Activated CD4-positive, alpha-beta T cell treated with anti-CD3 and anti-CD28 coated beads for 36 hours (primary cell): ENCODE data around the gene LRRC8E. TPM values are rescaled to one million over a fixed set of nuclear protein-coding genes. Genes with fewer than 3 reads are reported as not detected.

ENCODE experiments used
- ATAC-seq: fragments of 200-7000 bp; cut with Tn5 transposase; one replicate; pipeline ENCODE4 v1.10.0; 2021; ENCODE audit warnings: mild to moderate bottlenecking, moderate library complexity
- CTCF ChIA-PET: fragments of 350-600 bp; sonication (Branson Sonifier 250); formaldehyde crosslinking; loops from one replicate; lab custom pipeline; 2021; ENCODE audit warnings: antibody characterized with exemption; lab: Charles Lee
- POLR2A ChIA-PET: fragments of 350-600 bp; sonication (Branson Sonifier 250); formaldehyde crosslinking; loops from one replicate; lab custom pipeline; 2021; ENCODE audit warnings: antibody characterized with exemption, inconsistent platforms; lab: Charles Lee
- DNase-seq: peaks from one replicate; pipeline ENCODE4 v3.0.0-alpha.2; 2020
- H3K27ac Mint-ChIP-seq: one replicate; pipeline ENCODE4 v1.8.0; 2021; ENCODE audit warnings: mixed read lengths
- H3K27me3 Mint-ChIP-seq: one replicate; pipeline ENCODE4 v1.8.0; 2021; ENCODE audit warnings: mixed read lengths
- H3K36me3 Mint-ChIP-seq: one replicate; pipeline ENCODE4 v1.8.0; 2021; ENCODE audit warnings: low read depth, mixed read lengths
- H3K4me1 Mint-ChIP-seq: one replicate; pipeline ENCODE4 v1.8.0; 2021; ENCODE audit warnings: mixed read lengths
- H3K4me3 Mint-ChIP-seq: one replicate; pipeline ENCODE4 v1.8.0; 2021; ENCODE audit warnings: mild to moderate bottlenecking, moderate library complexity, mixed read lengths
- H3K9me3 Mint-ChIP-seq: one replicate; pipeline ENCODE4 v1.8.0; 2021; ENCODE audit warnings: low read depth, mixed read lengths
- intact Hi-C, 2 experiments: fragments of 100-400 bp; cut with DNase I in 1 of 2; cut with micrococcal nuclease in 1 of 2; formaldehyde crosslinking; loops; one replicate each; pipeline versions ENCODE4 v1.14.2 to v1.15.1; 2022 to 2024; cut with DNase I, micrococcal nuclease
- total RNA-seq, 2 experiments: library from RNA; stranded (reverse); gene quantifications; one replicate each; pipeline ENCODE4 v1.2.3, GENCODE V29; 2021

LRRC8E gene
- total RNA-seq, 2 experiments from 2014 or later, result not detected

- Mint-ChIP-seq H3K27ac (no peak overlapping the region), H3K27me3 (peaks cover 30% of the 10 kb centered on the region), H3K4me1 (peaks cover 46% of the 10 kb centered on the region), H3K9me3 (no peaks in the 10 kb centered on the region), H3K36me3 (no peaks in the 10 kb centered on the region), H3K4me3 (peak overlapping the region; percentile 41)
- DNase-seq (peak; percentile 76), ATAC-seq (no peak)
- CTCF ChIA-PET, result interaction anchor here (0.6 to 2.5 kb wide), 23 partner anchors 12 to 1767 kb away, joined by 3 to 32 read pairs (median 3); partner anchors contain the start of genes CERS4, MAP2K7, SNAPC2 and TIMM44
- POLR2A ChIA-PET, result interaction anchor here (0.7 to 1.8 kb wide), 3 partner anchors 51 to 520 kb away, joined by 3 to 8 read pairs (median 3); partner anchors contain the start of genes RAB11B, SNAPC2 and TIMM44
- intact Hi-C loops, result loop anchor here (1.0 to 5.0 kb wide), 16 partner anchors 8 to 1133 kb away; partner anchors contain the start of genes MAP2K7 (in 2 of the 2), SNAPC2 (in 2 of the 2), CERS4 (in 1 of the 2) and ELAVL1 (in 1 of the 2)
Measured at GRCh38 chr19:7869910-7870511, 18.3 kb upstream of the LRRC8E start.

DNA sequence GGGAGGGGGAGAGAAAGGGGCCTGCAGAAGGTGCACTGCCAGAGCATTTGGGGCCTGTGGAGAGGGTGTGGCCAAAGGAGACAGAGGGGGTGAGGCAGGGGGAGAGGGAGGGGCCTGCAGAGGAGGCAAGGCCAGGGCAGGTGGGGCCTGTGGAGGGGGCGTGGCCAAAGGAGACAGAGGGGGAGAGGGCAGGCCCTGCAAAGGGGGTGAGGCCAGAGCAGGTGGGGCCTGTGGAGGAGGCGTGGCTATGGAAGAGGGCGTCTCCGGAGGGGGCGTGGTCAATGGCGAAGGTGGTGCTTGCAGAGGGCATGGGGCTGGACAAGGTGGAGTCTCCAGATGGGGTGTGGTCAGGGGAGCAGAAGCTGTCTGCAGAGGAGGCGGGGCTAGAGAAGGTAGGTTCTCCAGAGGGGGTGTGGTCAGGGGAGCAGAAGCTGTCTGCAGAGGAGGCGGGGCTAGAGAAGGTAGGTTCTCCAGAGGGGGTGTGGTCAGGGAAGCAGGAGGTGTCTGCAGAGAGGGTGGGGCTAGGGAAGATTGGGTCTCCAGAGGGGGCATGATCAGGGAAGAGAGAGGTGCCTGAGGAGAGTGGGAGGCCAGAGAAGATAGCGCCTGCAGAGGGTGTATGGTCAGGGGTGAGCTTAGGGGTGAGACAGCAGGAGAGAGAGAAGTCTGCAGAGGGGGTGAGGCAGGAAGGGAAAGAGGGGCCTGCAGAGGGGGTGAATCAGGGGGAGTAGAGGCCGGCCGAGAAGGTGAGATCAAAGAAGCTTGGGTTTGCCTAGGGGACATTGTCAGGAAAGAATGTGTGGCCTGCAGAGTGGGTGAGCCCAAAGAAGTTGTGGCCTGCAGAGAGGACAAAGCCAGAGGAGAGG is 17.5 kb upstream of the LRRC8E start:
- H3K4me3 Mint-ChIP-seq, result peak overlapping the region; percentile 6
- intact Hi-C loops, result loop anchor here (1.0 to 5.0 kb wide), 6 partner anchors 9 to 1134 kb away; partner anchors contain the start of genes GPR108 (in 1 of the 2), MAP2K7 (in 1 of the 2), SNAPC2 (in 1 of the 2) and TRIP10 (in 1 of the 2)
- H3K36me3 Mint-ChIP-seq, result no peaks in the 10 kb centered on the region
- H3K27ac Mint-ChIP-seq, result no peak overlapping the region
- H3K27me3 Mint-ChIP-seq, result peaks cover 24% of the 10 kb centered on the region
- DNase-seq, result peak; percentile 85
- peaks cover 39% of the 10 kb centered on the region for H3K4me1 Mint-ChIP-seq
- ATAC-seq, result peak; percentile 11
- no peaks in the 10 kb centered on the region for H3K9me3 Mint-ChIP-seq
- CTCF ChIA-PET, result interaction anchor here (1.9 kb wide), 1 partner anchor 49 kb away, joined by 4 read pairs; the partner anchor contains the start of gene SNAPC2
- POLR2A ChIA-PET, result no interaction called here

DNA sequence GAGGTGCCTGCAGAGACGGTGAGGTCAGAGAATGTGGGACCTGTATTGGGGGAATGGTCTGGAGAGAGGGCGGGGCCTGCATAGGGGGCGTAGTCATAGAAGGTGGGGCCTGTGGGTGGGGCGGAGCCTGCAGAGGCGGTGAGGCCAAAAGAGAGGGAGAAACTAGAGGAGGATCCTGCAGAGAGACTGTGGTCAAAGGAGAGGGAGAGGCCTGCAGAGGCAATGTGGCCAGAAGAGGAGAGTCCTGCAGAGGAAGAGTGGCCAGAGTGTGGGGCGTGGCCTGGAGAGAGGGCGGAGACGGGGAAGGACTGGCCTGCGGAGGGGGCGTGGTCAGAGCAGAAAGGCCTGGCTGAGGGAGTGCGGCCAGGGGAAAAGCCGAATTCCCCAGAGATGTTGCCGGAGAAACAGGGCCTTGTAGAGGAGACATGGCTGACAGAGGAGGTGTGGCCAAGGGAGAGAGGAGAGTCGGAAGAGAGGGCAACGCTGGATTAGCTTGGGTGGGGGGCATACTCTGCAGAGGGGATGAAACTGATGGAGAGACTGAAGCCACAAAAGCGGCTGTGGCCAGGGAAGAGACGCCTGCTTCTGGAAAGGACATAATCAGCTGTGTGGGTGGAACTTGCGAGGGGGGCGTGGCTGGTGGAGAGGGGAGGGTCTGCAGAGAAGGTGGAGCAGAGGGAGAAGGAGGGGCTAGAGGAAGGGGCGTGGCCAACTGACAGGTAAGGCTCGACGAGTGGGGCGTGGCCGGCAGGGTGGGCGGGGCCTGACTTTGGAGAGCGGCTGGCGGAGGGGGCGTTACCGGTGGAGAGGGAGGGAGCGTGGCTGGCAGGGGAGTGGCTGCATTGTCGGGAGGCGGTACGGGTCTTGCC is 16.6 kb upstream of the LRRC8E start:
- ChIA-PET POLR2A (no interaction called here), CTCF (interaction anchor here (0.8 to 1.9 kb wide), 2 partner anchors 13 to 49 kb away, joined by 3 to 4 read pairs; partner anchors contain the start of gene SNAPC2)
- Mint-ChIP-seq H3K27ac (no peak overlapping the region), H3K9me3 (no peaks in the 10 kb centered on the region), H3K36me3 (no peaks in the 10 kb centered on the region), H3K4me1 (peaks cover 39% of the 10 kb centered on the region), H3K4me3 (peak overlapping the region; percentile 6), H3K27me3 (peaks cover 24% of the 10 kb centered on the region)
- intact Hi-C loops, result loop anchor here in 1 of 2 experiments (1.0 to 5.0 kb wide), 5 partner anchors 17 to 1134 kb away; partner anchors contain the start of genes GPR108, LRRC8E, RAB11B and TRIP10
- ATAC-seq (peak; percentile 10), DNase-seq (peak; percentile 97)

DNA sequence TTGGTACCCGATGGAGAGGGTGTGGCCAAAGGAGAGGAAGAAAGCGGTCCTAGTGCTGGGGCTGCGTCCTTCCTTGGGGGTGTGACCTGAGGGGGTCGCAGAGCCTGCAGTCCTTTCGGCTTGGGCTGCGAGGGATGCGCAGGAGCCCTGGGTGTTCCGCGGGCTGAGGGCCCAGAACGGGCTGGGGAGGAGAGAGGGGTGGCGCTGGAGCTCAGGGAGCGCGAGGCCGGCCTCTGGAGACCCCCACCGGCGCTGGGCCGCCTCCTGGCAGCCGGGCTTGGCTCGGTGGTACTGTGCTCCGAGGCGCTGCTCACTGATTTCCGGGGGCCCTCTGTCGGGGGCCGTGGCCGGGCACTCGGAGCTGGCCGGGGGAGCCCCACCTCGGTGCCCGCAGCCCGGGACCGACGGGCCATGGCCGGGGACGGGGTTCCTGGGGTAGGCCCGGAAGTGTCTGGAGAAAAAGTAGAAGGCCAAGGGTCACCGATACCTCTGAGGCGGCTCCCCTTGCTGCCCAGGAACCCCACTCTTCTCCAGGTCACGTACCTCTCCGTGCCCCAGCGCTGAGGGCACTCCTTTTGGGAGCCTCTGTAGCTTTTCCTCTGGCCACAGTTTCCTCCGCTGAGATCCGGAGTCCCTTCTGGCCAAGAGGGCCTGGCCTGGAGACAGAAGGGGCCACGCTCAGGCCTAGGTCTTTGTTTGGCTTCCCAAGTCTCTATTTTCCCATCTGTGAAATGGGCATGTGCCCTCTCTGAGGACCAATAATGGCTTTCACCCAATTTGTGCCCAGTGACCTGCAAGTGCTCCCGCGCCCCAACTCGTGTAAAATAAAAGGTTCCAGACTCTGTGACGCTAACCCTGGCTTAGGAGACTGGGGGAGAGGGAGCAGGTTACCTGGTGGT is 15.8 kb upstream of the LRRC8E start:
- Mint-ChIP-seq H3K36me3 (no peaks in the 10 kb centered on the region), H3K27ac (no peak overlapping the region), H3K9me3 (no peaks in the 10 kb centered on the region), H3K4me3 (peak overlapping the region; percentile 2), H3K27me3 (peaks cover 21% of the 10 kb centered on the region), H3K4me1 (peaks cover 39% of the 10 kb centered on the region)
- POLR2A ChIA-PET, result no interaction called here
- CTCF ChIA-PET, result interaction anchor here (0.6 to 1.9 kb wide), 7 partner anchors 11 to 380 kb away, joined by 3 to 7 read pairs (median 4); partner anchors contain the start of gene SNAPC2
- DNase-seq (no peak), ATAC-seq (no peak)
- intact Hi-C loops, result loop anchor here in 1 of 2 experiments (1.0 to 5.0 kb wide), 4 partner anchors 16 to 1135 kb away; partner anchors contain the start of genes GPR108, LRRC8E, RAB11B and TRIP10

DNA sequence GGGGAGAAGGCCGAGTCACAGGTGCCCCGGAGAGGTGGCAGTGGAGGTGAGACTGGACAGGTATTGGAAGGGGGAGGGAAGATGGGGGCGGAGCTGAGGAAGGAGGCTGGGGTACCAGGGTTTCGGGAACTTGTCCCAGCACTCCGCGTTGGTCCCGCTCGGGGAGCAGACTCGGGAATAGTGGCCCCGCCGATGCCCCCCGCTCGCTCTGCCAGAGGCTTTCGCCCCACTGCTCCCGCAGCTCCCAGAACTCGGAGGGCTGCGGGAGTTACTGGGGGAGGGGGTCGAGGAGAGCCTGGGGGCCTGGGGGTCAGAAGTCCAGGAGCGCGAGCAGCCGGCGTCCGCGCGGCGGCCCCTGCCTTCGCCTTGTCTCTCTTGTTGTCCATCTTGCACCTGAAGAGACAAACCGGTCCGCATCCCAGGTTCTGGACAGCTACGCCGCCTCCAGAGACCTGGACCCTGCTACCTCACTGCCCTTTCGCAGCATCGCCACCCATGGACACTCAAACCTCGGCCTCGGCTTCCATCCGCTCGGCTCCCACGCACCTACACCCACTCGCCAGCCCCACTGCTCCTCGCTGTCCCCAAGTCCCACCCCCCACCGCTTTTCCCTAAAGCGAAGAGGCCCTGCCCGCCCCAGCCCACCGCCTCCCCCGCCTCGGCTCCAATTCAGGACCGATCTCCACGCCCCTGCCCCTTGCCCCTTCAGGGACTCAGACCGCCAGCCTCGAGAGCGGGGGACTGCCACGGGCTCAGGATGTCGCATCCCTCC is 14.8 kb upstream of the LRRC8E start:
- POLR2A ChIA-PET, result no interaction called here

DNA sequence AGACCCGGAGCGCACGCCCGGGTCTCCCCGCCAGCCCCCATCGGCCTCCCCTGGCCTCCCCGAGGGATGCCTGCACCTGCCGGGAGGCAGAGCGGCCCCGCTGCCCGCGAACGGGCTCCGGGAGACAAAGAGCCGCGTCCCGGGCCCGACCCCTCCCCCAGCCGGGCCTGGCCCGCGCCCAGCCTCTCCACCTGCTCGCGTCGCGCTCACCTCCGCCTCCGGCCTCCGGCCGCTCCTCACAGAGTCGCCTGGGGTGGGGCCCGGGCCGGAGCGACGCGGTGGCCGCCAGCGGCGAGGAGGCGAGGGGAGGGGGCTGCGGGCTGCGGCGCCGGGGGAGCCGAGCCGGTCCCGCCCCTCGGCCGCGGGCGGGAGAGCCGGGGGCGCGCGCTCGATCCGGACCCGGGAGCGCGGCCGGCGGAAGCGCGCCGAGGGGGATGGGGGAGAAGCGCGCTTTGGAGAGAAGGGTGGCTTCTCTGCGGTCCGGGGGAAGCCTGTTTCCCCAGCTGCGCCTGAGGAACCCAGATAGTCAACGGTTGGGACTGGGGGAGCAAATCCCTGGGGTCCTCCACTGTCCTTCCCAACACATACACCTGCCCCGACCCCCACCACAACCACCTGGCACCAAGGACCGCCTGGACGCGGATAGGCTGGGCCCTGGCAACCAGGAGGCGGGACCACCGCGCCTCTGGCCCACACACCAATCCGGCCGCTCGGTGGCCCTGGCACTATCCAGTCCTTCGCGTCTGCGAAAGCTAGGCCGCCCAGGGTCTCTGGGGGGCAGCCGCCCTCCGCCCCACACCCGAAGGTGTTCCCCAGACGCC is 14.0 kb upstream of the LRRC8E start, which contains the start of gene PRR36:
Gene PRR36 (minus strand): TSS at position 315 of the 821 bp plus-strand sequence. CDS start 701 bp downstream, outside the sequence.
- H3K4me3 Mint-ChIP-seq, result peak within 1 kb of the TSS; percentile 43
- H3K27ac Mint-ChIP-seq, result no peak within 1 kb of the TSS
- H3K9me3 Mint-ChIP-seq, result no peaks in the 10 kb centered on the region
- peaks cover 30% of the 10 kb centered on the region for H3K4me1 Mint-ChIP-seq
- DNase-seq (peak; percentile 48), ATAC-seq (no peak)
- H3K36me3 Mint-ChIP-seq, result no peaks in the 10 kb centered on the region
- H3K27me3 Mint-ChIP-seq, result peaks cover 21% of the 10 kb centered on the region
- intact Hi-C loops, result loop anchor here in 1 of 2 experiments (5.0 kb wide), 2 partner anchors 367 to 1137 kb away; partner anchors contain the start of genes GPR108 and TRIP10
- CTCF ChIA-PET, result no interaction called here
- POLR2A ChIA-PET, result no interaction called here

More for the DNA sequence above, 14.8 kb upstream of the LRRC8E start:
- CTCF ChIA-PET, result interaction anchor here (0.6 to 1.3 kb wide), 3 partner anchors 11 to 113 kb away, joined by 3 to 5 read pairs (median 4); no protein-coding TSS in a partner anchor
- no peak for DNase-seq
- Mint-ChIP-seq H3K27me3 (peaks cover 21% of the 10 kb centered on the region), H3K9me3 (no peaks in the 10 kb centered on the region), H3K27ac (no peak overlapping the region), H3K4me3 (peak overlapping the region; percentile 43), H3K4me1 (peaks cover 35% of the 10 kb centered on the region), H3K36me3 (no peaks in the 10 kb centered on the region)
- intact Hi-C loops, result loop anchor here in 1 of 2 experiments (2.0 to 5.0 kb wide), 3 partner anchors 15 to 1136 kb away; partner anchors contain the start of genes GPR108, LRRC8E and TRIP10
- no peak for ATAC-seq

GRCh38 chr19:7874897-7875273 is 13.4 kb upstream of the LRRC8E start:
- ATAC-seq (no peak), DNase-seq (no peak)
- H3K9me3 Mint-ChIP-seq, result no peaks in the 10 kb centered on the region
- H3K27ac Mint-ChIP-seq, result no peak overlapping the region
- H3K4me3 Mint-ChIP-seq, result no peak overlapping the region
- POLR2A ChIA-PET, result no interaction called here
- CTCF ChIA-PET, result no interaction called here
- H3K27me3 Mint-ChIP-seq, result peaks cover 21% of the 10 kb centered on the region
- H3K4me1 Mint-ChIP-seq, result peaks cover 30% of the 10 kb centered on the region
- no peaks in the 10 kb centered on the region for H3K36me3 Mint-ChIP-seq
- intact Hi-C loops, result loop anchor here in 1 of 2 experiments (5.0 kb wide), 2 partner anchors 368 to 1138 kb away; partner anchors contain the start of genes GPR108 and TRIP10

- no peak for DNase-seq
- CTCF ChIA-PET, result interaction anchor here (0.6 to 0.7 kb wide), 2 partner anchors 25 to 66 kb away, joined by 3 read pairs; partner anchors contain the start of gene TIMM44
- no peak for ATAC-seq
- Mint-ChIP-seq H3K4me1 (peaks cover 10% of the 10 kb centered on the region), H3K9me3 (no peaks in the 10 kb centered on the region), H3K4me3 (no peak overlapping the region), H3K27me3 (peaks cover 11% of the 10 kb centered on the region), H3K27ac (no peak overlapping the region), H3K36me3 (no peaks in the 10 kb centered on the region)
- POLR2A ChIA-PET, result no interaction called here
- intact Hi-C loops, result no loop called here
Measured at GRCh38 chr19:7877249-7877836, 11.0 kb upstream of the LRRC8E start.
